Body of pancreas (tissue), 4 donors: ENCODE measurements around the gene RNU2-63P.
"Not testable (repeated sequence)": the region's sequence is repeated elsewhere in the genome, so short reads cannot be mapped to it uniquely, and the experiment has no call there.

Experiments used
- POLR2A ChIP-seq, 3 donors: fragments of 450-650 bp; IDR thresholded peaks; one replicate each; pipeline ENCODE4 v1.6.1; 2016; ENCODE audit warnings: antibody characterized with exemption in 3 of 3, mild to moderate bottlenecking in 2 of 3
- TF ChIP-seq, protein P1 (sequence below), 7 experiments: fragments of 450-650 bp in 4 of 7; fragments of 200-600 bp in 3 of 7; sonication (generic) in 3 of 7; IDR thresholded peaks; one replicate each; pipeline ENCODE4 v1.5.1; 2016 to 2019; ENCODE audit warnings: antibody characterized with exemption in 7 of 7

DNA sequence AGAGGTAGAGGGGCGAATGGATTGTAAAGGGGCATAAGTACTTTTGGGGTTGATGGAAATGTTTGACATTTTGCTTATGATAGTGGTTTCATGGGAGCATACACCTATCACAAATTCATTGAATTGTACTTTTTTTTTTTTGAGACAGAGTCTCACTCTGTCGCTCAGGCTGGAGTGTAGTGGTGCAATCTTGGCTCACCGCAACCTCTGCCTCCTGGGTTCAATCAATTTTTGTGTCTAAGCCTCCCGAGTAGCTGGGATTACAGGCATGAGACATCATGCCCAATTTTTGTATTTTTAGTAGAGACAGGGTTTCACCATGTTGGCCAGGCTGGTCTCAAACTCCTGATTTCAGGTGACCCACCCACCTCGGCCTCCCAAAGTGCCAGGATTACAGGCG is 29.2 kb upstream of the RNU2-63P start:
- not testable (repeated sequence) for TF ChIP-seq POLR2A (IDR thresholded peaks at IDR 0.05)
- TF ChIP-seq, protein P1, sequence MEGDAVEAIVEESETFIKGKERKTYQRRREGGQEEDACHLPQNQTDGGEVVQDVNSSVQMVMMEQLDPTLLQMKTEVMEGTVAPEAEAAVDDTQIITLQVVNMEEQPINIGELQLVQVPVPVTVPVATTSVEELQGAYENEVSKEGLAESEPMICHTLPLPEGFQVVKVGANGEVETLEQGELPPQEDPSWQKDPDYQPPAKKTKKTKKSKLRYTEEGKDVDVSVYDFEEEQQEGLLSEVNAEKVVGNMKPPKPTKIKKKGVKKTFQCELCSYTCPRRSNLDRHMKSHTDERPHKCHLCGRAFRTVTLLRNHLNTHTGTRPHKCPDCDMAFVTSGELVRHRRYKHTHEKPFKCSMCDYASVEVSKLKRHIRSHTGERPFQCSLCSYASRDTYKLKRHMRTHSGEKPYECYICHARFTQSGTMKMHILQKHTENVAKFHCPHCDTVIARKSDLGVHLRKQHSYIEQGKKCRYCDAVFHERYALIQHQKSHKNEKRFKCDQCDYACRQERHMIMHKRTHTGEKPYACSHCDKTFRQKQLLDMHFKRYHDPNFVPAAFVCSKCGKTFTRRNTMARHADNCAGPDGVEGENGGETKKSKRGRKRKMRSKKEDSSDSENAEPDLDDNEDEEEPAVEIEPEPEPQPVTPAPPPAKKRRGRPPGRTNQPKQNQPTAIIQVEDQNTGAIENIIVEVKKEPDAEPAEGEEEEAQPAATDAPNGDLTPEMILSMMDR (IDR thresholded peaks at IDR 0.05): not testable (repeated sequence)
